ENCODE measurements around the gene RTN4IP1. TPM values are rescaled to one million over a fixed set of nuclear protein-coding genes. Genes with fewer than 3 reads are reported as not detected.

Gene RTN4IP1
- polyA plus RNA-seq, 1 of the 3 experiments (the other 2 are of a cell fraction) = 4.3 TPM

- CTCF ChIA-PET = interaction anchor here (0.8 to 2.2 kb wide), 7 partner anchors 10 to 441 kb away, joined by 3 to 9 read pairs (median 6); no protein-coding TSS in a partner anchor
These were observed 72.8 kb downstream of the RTN4IP1 start for GRCh38 chr6:106556368-106556960.

DNA sequence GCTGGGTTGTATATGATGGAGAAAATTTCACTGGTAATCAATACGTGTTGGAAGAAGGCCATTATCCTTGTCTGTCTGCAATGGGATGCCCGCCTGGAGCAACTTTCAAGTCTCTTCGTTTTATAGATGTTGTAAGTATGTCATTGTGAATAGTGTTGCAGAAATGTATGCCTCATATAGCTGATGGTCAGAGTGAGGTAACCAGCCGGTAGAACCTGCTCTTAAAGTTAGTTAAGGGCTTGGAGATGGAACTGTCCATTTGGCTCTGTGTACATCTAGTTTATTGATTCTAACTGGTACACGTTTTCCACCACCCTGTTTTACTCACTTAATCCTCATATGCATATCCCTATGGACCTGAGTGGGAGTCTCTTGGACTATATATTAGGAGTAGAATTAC lies 73.5 kb downstream of the RTN4IP1 start:
- ChIA-PET CTCF (interaction anchor here (0.7 to 1.8 kb wide), 4 partner anchors 11 to 442 kb away, joined by 3 to 7 read pairs (median 4); no protein-coding TSS in a partner anchor), POLR2A (no interaction called here)
- WGBS (ENCODE audit: low lambda C conversion rate) = 71% methylated on average over 5 of the region's 5 CpGs
- peaks cover 10% of the 10 kb centered on the region for H3F3A ChIP-seq (replicated peaks; ENCODE audit: insufficient read depth)
- H3K27ac ChIP-seq (ENCODE audit: low read depth in 2 of 2, low read length in 1 of 2) = no peak overlapping the region; a peak in 1 of 4 replicates
- no peak overlapping the region for H3K4me2 ChIP-seq
- H3K27me3 ChIP-seq (ENCODE audit: insufficient read depth) = no peaks in the 10 kb centered on the region
- H3K9me3 ChIP-seq = no peaks in the 10 kb centered on the region
- H3K79me2 ChIP-seq (ENCODE audit: insufficient read depth) = no peaks in the 10 kb centered on the region; the same call in 1 of the 2 replicates
- no peak overlapping the region for H2AFZ ChIP-seq (ENCODE audit: low read depth)
- no peaks in the 10 kb centered on the region for H3K4me1 ChIP-seq (ENCODE audit: control insufficient read depth in 1 of 2, insufficient read depth in 2 of 2, low read depth in 1 of 2, low read length in 1 of 2)
- TF ChIP-seq YY1 (IDR thresholded peaks at IDR 0.05; ENCODE audit: low read depth) (no peak), MEF2A (IDR thresholded peaks at IDR 0.05; ENCODE audit: borderline replicate concordance, low read depth) (no peak), RFX5 (IDR thresholded peaks at IDR 0.05; ENCODE audit: low read length) (no peak), RXRA (IDR thresholded peaks at IDR 0.05; ENCODE audit: borderline replicate concordance, low read depth) (no peak), ELF1 (IDR thresholded peaks at IDR 0.05) (no peak), TEAD4 (IDR thresholded peaks at IDR 0.05; ENCODE audit: borderline replicate concordance, insufficient read depth) (no peak), NRF1 (IDR thresholded peaks at IDR 0.05; ENCODE audit: low read depth, low read length) (no peak), ZBTB33 (IDR thresholded peaks at IDR 0.05; ENCODE audit: borderline replicate concordance, low read depth) (no peak), SMC3 (IDR thresholded peaks at IDR 0.05; ENCODE audit: low read depth, low read length) (no peak), USF2 (IDR thresholded peaks at IDR 0.05; ENCODE audit: borderline replicate concordance, low read depth, low read length) (no peak)
- TF ChIP-seq, protein P1, sequence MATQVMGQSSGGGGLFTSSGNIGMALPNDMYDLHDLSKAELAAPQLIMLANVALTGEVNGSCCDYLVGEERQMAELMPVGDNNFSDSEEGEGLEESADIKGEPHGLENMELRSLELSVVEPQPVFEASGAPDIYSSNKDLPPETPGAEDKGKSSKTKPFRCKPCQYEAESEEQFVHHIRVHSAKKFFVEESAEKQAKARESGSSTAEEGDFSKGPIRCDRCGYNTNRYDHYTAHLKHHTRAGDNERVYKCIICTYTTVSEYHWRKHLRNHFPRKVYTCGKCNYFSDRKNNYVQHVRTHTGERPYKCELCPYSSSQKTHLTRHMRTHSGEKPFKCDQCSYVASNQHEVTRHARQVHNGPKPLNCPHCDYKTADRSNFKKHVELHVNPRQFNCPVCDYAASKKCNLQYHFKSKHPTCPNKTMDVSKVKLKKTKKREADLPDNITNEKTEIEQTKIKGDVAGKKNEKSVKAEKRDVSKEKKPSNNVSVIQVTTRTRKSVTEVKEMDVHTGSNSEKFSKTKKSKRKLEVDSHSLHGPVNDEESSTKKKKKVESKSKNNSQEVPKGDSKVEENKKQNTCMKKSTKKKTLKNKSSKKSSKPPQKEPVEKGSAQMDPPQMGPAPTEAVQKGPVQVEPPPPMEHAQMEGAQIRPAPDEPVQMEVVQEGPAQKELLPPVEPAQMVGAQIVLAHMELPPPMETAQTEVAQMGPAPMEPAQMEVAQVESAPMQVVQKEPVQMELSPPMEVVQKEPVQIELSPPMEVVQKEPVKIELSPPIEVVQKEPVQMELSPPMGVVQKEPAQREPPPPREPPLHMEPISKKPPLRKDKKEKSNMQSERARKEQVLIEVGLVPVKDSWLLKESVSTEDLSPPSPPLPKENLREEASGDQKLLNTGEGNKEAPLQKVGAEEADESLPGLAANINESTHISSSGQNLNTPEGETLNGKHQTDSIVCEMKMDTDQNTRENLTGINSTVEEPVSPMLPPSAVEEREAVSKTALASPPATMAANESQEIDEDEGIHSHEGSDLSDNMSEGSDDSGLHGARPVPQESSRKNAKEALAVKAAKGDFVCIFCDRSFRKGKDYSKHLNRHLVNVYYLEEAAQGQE (IDR thresholded peaks at IDR 0.05; ENCODE audit: low read depth, low read length) = no peak
- DNase-seq = no peak
- H3K9me2 ChIP-seq = no peaks in the 10 kb centered on the region
- no peak overlapping the region for H3K4me3 ChIP-seq (ENCODE audit: low read depth in 2 of 2, low read length in 1 of 2)
- H4K20me1 ChIP-seq (ENCODE audit: insufficient read depth) = no peaks in the 10 kb centered on the region
- H3K9ac ChIP-seq = no peak overlapping the region
- peaks cover 37 to 49% of the 10 kb centered on the region in 2 experiments for H3K36me3 ChIP-seq (replicated peaks in 1 of 2; ENCODE audit: control insufficient read depth in 1 of 2, insufficient read depth in 2 of 2, low read length in 1 of 2)

More at GRCh38 chr6:106556368-106556960, 72.8 kb downstream of the RTN4IP1 start:
- no peaks in the 10 kb centered on the region for H3K27me3 ChIP-seq (ENCODE audit: insufficient read depth)
- H3F3A ChIP-seq (replicated peaks; ENCODE audit: insufficient read depth) = peaks cover 13% of the 10 kb centered on the region
- H3K9me2 ChIP-seq = no peaks in the 10 kb centered on the region
- no peaks in the 10 kb centered on the region for H3K9me3 ChIP-seq
- H3K9ac ChIP-seq = no peak overlapping the region
- POLR2A ChIA-PET = no interaction called here
- WGBS (ENCODE audit: low lambda C conversion rate) = 48% methylated on average over 3 of the region's 3 CpGs
- peaks cover 31 to 43% of the 10 kb centered on the region in 2 experiments for H3K36me3 ChIP-seq (replicated peaks in 1 of 2; ENCODE audit: control insufficient read depth in 1 of 2, insufficient read depth in 2 of 2, low read length in 1 of 2)
- TF ChIP-seq CTCF (IDR thresholded peaks at IDR 0.05) = peak; percentile 68
- peak; percentile 56 for TF ChIP-seq RAD21 (IDR thresholded peaks at IDR 0.05; ENCODE audit: low read length)
- TF ChIP-seq SMC3 (IDR thresholded peaks at IDR 0.05; ENCODE audit: low read depth, low read length) = peak; percentile 40
- no peak for TF ChIP-seq NRF1 (IDR thresholded peaks at IDR 0.05; ENCODE audit: low read depth, low read length)
- H3K4me1 ChIP-seq (ENCODE audit: control insufficient read depth in 1 of 2, insufficient read depth in 2 of 2, low read depth in 1 of 2, low read length in 1 of 2) = peaks cover 0 to 5% of the 10 kb centered on the region in 2 experiments; a peak in 1 of 4 replicates
- H3K4me2 ChIP-seq = no peak overlapping the region
- no peaks in the 10 kb centered on the region for H3K79me2 ChIP-seq (ENCODE audit: insufficient read depth)
- H3K27ac ChIP-seq (ENCODE audit: low read depth in 2 of 2, low read length in 1 of 2) = no peak overlapping the region
- no peak overlapping the region for H3K4me3 ChIP-seq (ENCODE audit: low read depth in 2 of 2, low read length in 1 of 2)
- DNase-seq = no peak
- no peaks in the 10 kb centered on the region for H4K20me1 ChIP-seq (ENCODE audit: insufficient read depth)
- no peak overlapping the region for H2AFZ ChIP-seq (ENCODE audit: low read depth)

Measured in SK-N-SH (cell line).